ENCODE data around the gene SLC44A3.
A peak's percentile ranks its signal among the peaks of the same experiment; 100 is the strongest.

Gene SLC44A3

GRCh38 chr1:94865360-94865759, 45.2 kb downstream of the SLC44A3 start:
- Histone ChIP-seq H3K4me3 (ENCODE audit: low read depth, low read length) (no peak overlapping the region), H3K4me1 (ENCODE audit: control insufficient read depth in 1 of 2, insufficient read depth in 2 of 2, low read length in 2 of 2) (peaks cover 22% of the 10 kb centered on the region in 2 experiments), H3K36me3 (ENCODE audit: control insufficient read depth in 1 of 2, insufficient read depth in 2 of 2, low read length in 2 of 2) (no peaks in the 10 kb centered on the region), H4K8ac (ENCODE audit: low read depth, low read length) (peak overlapping the region; percentile 84), H2AFZ (ENCODE audit: insufficient read depth, low read length, poor library complexity) (peak overlapping the region; percentile 8), H3K23ac (ENCODE audit: low read length) (no peak overlapping the region), H3K9ac (ENCODE audit: low read length) (no peak overlapping the region), H2BK5ac (ENCODE audit: low read depth, low read length, poor library complexity) (peak overlapping the region; percentile 97), H3K79me2 (ENCODE audit: control insufficient read depth, insufficient read depth, low read length, poor library complexity) (peaks cover 1% of the 10 kb centered on the region), H4K12ac (ENCODE audit: low read depth, low read length) (no peak overlapping the region), H3K4me2 (ENCODE audit: low read length) (no peak overlapping the region), H3K79me1 (ENCODE audit: low read length) (peaks cover 27% of the 10 kb centered on the region), H3K18ac (ENCODE audit: low read length) (no peak overlapping the region), H2BK120ac (ENCODE audit: insufficient read depth, low read length, poor library complexity) (peak overlapping the region; percentile 84), H3K4ac (ENCODE audit: low read depth, low read length) (peak overlapping the region; percentile 10), H3K27ac (ENCODE audit: low read depth, low read length) (peak overlapping the region; percentile 85), H3K14ac (ENCODE audit: low read length) (peak overlapping the region; percentile 63), H4K91ac (ENCODE audit: low read depth, low read length) (peak overlapping the region; percentile 94), H2AK5ac (ENCODE audit: low read length) (peak overlapping the region; percentile 93), H3K9me3 (ENCODE audit: insufficient read depth, low read depth, low read length) (peaks cover 2% of the 10 kb centered on the region), H2BK12ac (ENCODE audit: low read length) (peak overlapping the region; percentile 80), H3K27me3 (ENCODE audit: insufficient read depth, low read length) (no peaks in the 10 kb centered on the region)
- peak in 1 of 2 donors; percentile 23 for DNase-seq
- WGBS (ENCODE audit: extremely low coverage, insufficient coverage, insufficient read length) = 100% methylated on average over 1 of the region's 4 CpGs

DNA sequence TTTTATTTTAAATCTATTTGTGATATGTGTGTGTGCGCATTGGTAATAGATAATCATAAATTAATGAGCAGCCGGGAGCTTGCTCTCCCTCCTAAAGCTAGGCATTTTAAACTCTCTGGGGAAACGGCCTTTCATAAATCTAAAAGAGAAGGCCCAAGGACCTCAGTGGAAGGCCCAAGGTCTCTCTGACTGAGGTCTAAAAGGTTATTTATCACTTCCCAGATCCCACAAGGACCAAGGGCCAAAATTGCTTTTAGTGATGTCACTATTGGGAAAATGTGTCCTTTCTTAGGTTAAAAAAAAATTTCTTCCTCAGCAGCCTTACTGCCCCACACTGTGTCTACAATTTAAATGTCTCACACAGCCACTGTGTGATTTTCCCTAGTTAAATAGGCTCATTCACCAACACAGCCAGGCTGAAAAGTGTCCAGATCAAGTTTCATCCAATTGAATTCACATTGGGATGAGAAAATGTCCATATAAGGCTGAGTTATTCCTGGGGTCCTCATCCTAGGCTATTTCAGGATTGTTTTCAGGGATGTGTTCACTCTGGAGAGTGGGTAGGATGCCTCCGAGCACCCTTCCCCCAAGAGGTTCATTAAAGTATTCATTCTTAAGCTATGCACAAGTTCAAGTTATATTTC, 46.1 kb downstream of the SLC44A3 start:
- Histone ChIP-seq H3K14ac (ENCODE audit: low read length) (peak overlapping the region; percentile 1), H3K27ac (ENCODE audit: low read depth, low read length) (peak overlapping the region; percentile 78), H4K91ac (ENCODE audit: low read depth, low read length) (peak overlapping the region; percentile 8), H3K23ac (ENCODE audit: low read length) (no peak overlapping the region), H3K4ac (ENCODE audit: low read depth, low read length) (no peak overlapping the region), H3K4me1 (ENCODE audit: control insufficient read depth in 1 of 2, insufficient read depth in 2 of 2, low read length in 2 of 2) (peaks cover 22 to 29% of the 10 kb centered on the region in 2 experiments), H3K9me3 (ENCODE audit: insufficient read depth, low read depth, low read length) (peaks cover 2% of the 10 kb centered on the region), H3K79me1 (ENCODE audit: low read length) (peaks cover 31% of the 10 kb centered on the region), H4K8ac (ENCODE audit: low read depth, low read length) (peak overlapping the region; percentile 1), H2AFZ (ENCODE audit: insufficient read depth, low read length, poor library complexity) (no peak overlapping the region), H3K4me3 (ENCODE audit: low read depth, low read length) (no peak overlapping the region), H2BK120ac (ENCODE audit: insufficient read depth, low read length, poor library complexity) (peak overlapping the region; percentile 11), H2BK5ac (ENCODE audit: low read depth, low read length, poor library complexity) (peak overlapping the region; percentile 10), H3K9ac (ENCODE audit: low read length) (no peak overlapping the region), H3K79me2 (ENCODE audit: control insufficient read depth, insufficient read depth, low read length, poor library complexity) (peaks cover 1% of the 10 kb centered on the region), H4K12ac (ENCODE audit: low read depth, low read length) (no peak overlapping the region), H3K36me3 (ENCODE audit: control insufficient read depth in 1 of 2, insufficient read depth in 2 of 2, low read length in 2 of 2) (no peaks in the 10 kb centered on the region), H2AK5ac (ENCODE audit: low read length) (no peak overlapping the region), H3K4me2 (ENCODE audit: low read length) (no peak overlapping the region), H2BK12ac (ENCODE audit: low read length) (peak overlapping the region; percentile 36), H3K27me3 (ENCODE audit: insufficient read depth, low read length) (no peaks in the 10 kb centered on the region), H3K18ac (ENCODE audit: low read length) (no peak overlapping the region)
- no CpG with 5 or more reads among the region's 4 CpGs for WGBS (ENCODE audit: extremely low coverage, insufficient coverage, insufficient read length)
- DNase-seq = no peak

- Histone ChIP-seq H3K4me1 (ENCODE audit: control insufficient read depth in 1 of 2, insufficient read depth in 2 of 2, low read length in 2 of 2) (peaks cover 19 to 25% of the 10 kb centered on the region in 2 experiments), H3K79me1 (ENCODE audit: low read length) (peaks cover 18% of the 10 kb centered on the region), H3K27ac (ENCODE audit: low read depth, low read length) (peak overlapping the region; percentile 61), H4K91ac (ENCODE audit: low read depth, low read length) (peak overlapping the region; percentile 61), H3K27me3 (ENCODE audit: insufficient read depth, low read length) (no peaks in the 10 kb centered on the region), H3K14ac (ENCODE audit: low read length) (no peak overlapping the region), H3K79me2 (ENCODE audit: control insufficient read depth, insufficient read depth, low read length, poor library complexity) (peaks cover 1% of the 10 kb centered on the region), H2BK12ac (ENCODE audit: low read length) (peak overlapping the region; percentile 56), H3K9me3 (ENCODE audit: insufficient read depth, low read depth, low read length) (peaks cover 2% of the 10 kb centered on the region), H2AFZ (ENCODE audit: insufficient read depth, low read length, poor library complexity) (no peak overlapping the region), H2AK5ac (ENCODE audit: low read length) (no peak overlapping the region), H2BK120ac (ENCODE audit: insufficient read depth, low read length, poor library complexity) (no peak overlapping the region), H2BK5ac (ENCODE audit: low read depth, low read length, poor library complexity) (peak overlapping the region; percentile 29), H3K4me2 (ENCODE audit: low read length) (no peak overlapping the region), H3K4me3 (ENCODE audit: low read depth, low read length) (no peak overlapping the region), H4K12ac (ENCODE audit: low read depth, low read length) (no peak overlapping the region), H3K9ac (ENCODE audit: low read length) (no peak overlapping the region), H3K23ac (ENCODE audit: low read length) (no peak overlapping the region), H3K36me3 (ENCODE audit: control insufficient read depth in 1 of 2, insufficient read depth in 2 of 2, low read length in 2 of 2) (no peaks in the 10 kb centered on the region), H3K4ac (ENCODE audit: low read depth, low read length) (no peak overlapping the region), H4K8ac (ENCODE audit: low read depth, low read length) (no peak overlapping the region), H3K18ac (ENCODE audit: low read length) (no peak overlapping the region)
- WGBS (ENCODE audit: extremely low coverage, insufficient coverage, insufficient read length) = no CpG with 5 or more reads among the region's 2 CpGs
- peak; percentile 73 to 82 for DNase-seq
Observed at GRCh38 chr1:94871031-94871430, 50.9 kb downstream of the SLC44A3 start.

- no peaks in the 10 kb centered on the region for H3K79me2 ChIP-seq (ENCODE audit: control insufficient read depth, insufficient read depth, low read length, poor library complexity)
- no peak overlapping the region for H3K9ac ChIP-seq (ENCODE audit: low read length)
- H4K91ac ChIP-seq (ENCODE audit: low read depth, low read length) = peak overlapping the region; percentile 26
- no peak overlapping the region for H2AK5ac ChIP-seq (ENCODE audit: low read length)
- no peak overlapping the region for H3K4me2 ChIP-seq (ENCODE audit: low read length)
- no peak overlapping the region for H3K4ac ChIP-seq (ENCODE audit: low read depth, low read length)
- no peaks in the 10 kb centered on the region for H3K27me3 ChIP-seq (ENCODE audit: insufficient read depth, low read length)
- DNase-seq = peak in 1 of 2 donors; percentile 25
- H3K36me3 ChIP-seq (ENCODE audit: control insufficient read depth in 1 of 2, insufficient read depth in 2 of 2, low read length in 2 of 2) = no peaks in the 10 kb centered on the region
- no peak overlapping the region for H3K14ac ChIP-seq (ENCODE audit: low read length)
- H3K23ac ChIP-seq (ENCODE audit: low read length) = no peak overlapping the region
- H3K4me3 ChIP-seq (ENCODE audit: low read depth, low read length) = no peak overlapping the region
- H2BK5ac ChIP-seq (ENCODE audit: low read depth, low read length, poor library complexity) = no peak overlapping the region
- WGBS (ENCODE audit: extremely low coverage, insufficient coverage, insufficient read length) = no CpG with 5 or more reads among the region's 4 CpGs
- H4K8ac ChIP-seq (ENCODE audit: low read depth, low read length) = no peak overlapping the region
- peak overlapping the region; percentile 39 for H2BK120ac ChIP-seq (ENCODE audit: insufficient read depth, low read length, poor library complexity)
- peaks cover 11% of the 10 kb centered on the region for H3K79me1 ChIP-seq (ENCODE audit: low read length)
- no peak overlapping the region for H3K27ac ChIP-seq (ENCODE audit: low read depth, low read length)
- H3K4me1 ChIP-seq (ENCODE audit: control insufficient read depth in 1 of 2, insufficient read depth in 2 of 2, low read length in 2 of 2) = peaks cover 13 to 22% of the 10 kb centered on the region in 2 experiments
- peak overlapping the region; percentile 76 for H2BK12ac ChIP-seq (ENCODE audit: low read length)
- H4K12ac ChIP-seq (ENCODE audit: low read depth, low read length) = no peak overlapping the region
- peaks cover 2% of the 10 kb centered on the region for H3K9me3 ChIP-seq (ENCODE audit: insufficient read depth, low read depth, low read length)
- H2AFZ ChIP-seq (ENCODE audit: insufficient read depth, low read length, poor library complexity) = no peak overlapping the region
- H3K18ac ChIP-seq (ENCODE audit: low read length) = no peak overlapping the region
Observed at GRCh38 chr1:94872771-94873495, 52.8 kb downstream of the SLC44A3 start.

Data from trophoblast cell (in vitro differentiated cells and primary cell).